Activated CD4-positive, alpha-beta T cell treated with anti-CD3 and anti-CD28 coated beads, Interleukin-2, amount 50 U/mL, for 16 hours (primary cell): ENCODE results near the gene CNTLN.

Experiments
- DNase-seq: peaks from one replicate; pipeline ENCODE4 v3.0.0-alpha.2; 2020

CNTLN gene, protein sequence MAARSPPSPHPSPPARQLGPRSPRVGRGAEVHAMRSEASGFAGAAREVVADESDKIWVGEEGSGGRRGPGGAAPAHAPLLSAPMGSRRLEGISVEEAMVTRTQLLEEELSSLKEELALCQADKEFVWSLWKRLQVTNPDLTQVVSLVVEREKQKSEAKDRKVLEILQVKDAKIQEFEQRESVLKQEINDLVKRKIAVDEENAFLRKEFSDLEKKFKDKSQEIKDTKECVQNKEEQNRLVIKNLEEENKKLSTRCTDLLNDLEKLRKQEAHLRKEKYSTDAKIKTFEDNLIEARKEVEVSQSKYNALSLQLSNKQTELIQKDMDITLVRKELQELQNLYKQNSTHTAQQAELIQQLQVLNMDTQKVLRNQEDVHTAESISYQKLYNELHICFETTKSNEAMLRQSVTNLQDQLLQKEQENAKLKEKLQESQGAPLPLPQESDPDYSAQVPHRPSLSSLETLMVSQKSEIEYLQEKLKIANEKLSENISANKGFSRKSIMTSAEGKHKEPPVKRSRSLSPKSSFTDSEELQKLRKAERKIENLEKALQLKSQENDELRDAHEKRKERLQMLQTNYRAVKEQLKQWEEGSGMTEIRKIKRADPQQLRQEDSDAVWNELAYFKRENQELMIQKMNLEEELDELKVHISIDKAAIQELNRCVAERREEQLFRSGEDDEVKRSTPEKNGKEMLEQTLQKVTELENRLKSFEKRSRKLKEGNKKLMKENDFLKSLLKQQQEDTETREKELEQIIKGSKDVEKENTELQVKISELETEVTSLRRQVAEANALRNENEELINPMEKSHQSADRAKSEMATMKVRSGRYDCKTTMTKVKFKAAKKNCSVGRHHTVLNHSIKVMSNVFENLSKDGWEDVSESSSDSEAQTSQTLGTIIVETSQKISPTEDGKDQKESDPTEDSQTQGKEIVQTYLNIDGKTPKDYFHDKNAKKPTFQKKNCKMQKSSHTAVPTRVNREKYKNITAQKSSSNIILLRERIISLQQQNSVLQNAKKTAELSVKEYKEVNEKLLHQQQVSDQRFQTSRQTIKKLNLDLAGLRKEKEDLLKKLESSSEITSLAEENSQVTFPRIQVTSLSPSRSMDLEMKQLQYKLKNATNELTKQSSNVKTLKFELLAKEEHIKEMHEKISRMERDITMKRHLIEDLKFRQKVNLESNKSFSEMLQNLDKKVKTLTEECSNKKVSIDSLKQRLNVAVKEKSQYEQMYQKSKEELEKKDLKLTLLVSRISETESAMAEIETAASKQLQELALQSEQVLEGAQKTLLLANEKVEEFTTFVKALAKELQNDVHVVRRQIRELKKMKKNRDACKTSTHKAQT (N-terminal part only)

DNA sequence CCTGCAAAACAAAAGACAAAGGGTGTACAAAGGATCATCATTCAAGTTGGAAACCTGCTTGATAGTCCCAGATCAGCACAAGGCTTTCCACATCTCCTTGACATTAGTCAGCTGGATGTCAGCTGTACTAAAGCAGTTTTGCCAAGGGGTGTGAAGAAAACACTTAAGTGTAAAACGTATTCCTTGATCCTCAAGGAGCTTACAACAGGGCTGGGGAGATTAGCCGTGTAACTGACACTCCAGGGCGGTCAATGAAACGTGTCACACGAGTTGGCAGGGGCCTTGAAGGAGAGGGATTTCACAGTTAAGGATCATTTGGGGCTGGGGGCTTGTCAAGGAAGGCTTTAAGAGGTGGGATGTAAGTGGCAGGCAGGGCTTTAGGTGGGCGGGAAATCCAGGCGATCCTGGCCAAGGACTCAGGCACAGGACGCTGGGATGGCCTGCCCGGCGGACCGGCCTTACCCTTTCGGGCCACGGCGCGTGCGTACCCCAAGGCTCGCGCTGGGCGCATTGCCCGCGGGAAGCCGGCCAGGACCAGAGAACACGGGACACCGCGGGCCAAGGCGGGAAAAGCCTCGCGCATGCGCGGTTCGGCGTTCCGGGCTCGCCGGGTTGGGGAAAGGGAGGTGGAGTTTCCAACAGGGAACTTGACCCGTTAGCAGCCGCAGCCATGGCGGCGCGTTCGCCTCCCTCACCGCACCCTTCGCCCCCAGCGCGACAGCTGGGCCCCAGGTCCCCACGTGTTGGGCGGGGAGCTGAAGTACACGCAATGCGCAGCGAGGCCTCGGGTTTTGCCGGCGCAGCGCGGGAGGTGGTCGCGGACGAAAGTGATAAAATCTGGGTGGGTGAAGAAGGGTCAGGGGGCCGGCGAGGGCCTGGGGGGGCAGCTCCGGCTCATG, at the start of gene CNTLN:
TSS of gene CNTLN (plus strand) at position 645 of the 899 bp plus-strand sequence. CDS start at position 671, 26 bp downstream.
- peak; percentile 55 for DNase-seq

DNA sequence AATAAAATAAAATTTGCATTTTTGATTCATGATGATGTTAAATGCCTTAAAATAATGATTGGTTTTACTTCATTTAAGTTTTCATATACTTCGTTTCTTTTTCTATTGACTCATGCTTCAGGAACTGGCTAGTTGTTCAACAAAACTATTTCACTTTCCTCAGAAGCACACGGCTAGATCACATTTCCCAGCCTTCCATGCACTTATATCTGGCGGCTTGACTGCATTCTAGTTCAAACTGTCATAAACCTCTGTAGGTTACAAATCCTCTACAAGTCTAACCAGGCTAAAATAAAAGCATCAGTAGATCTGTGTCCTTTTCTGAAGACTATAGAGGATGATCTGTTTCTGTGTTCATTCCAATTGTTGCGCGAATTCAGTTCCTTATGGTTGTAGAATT, 46.3 kb upstream of the CNTLN start:
- no peak for DNase-seq

DNA sequence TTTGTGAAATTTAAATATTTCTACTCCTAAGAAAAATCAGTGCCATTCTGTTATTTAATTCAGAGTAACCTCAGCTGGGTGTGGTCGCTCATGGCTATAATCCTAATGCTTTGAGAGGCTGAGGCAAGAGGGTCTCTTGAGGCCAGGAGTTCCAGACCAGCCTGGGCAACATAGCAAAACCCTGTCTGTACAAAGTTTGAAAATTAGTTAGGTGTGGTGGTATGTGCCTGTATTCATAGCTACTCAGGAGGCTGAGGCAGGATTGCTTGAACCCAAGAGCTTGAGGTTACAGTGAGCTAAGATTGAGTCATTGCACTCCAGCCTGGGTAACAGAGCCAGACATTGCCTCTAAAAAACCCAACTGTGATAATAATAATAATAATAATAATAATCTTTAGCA, 44.8 kb upstream of the CNTLN start:
- DNase-seq = no peak

DNA sequence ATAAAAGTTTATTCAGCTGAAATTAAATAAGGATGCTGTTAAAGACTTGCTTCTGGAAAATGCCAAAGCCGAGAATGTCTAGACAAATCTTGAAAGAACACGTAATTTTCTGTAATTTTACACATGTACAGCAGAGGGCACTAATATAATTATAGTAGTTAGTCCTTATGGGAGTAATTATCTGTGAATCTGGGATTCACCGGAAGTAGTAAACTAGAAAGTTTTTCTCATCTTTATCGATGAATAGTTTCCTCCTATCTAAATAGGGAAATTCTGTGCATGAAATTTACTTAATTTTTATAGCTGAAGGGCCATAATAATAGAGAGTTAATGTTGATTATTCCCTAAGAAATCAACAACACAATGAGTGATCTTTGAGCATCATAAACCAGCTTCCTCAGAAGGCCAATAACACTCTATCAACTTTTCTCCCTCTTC, 18.4 kb upstream of the CNTLN start:
- DNase-seq = peak; percentile 8

DNA sequence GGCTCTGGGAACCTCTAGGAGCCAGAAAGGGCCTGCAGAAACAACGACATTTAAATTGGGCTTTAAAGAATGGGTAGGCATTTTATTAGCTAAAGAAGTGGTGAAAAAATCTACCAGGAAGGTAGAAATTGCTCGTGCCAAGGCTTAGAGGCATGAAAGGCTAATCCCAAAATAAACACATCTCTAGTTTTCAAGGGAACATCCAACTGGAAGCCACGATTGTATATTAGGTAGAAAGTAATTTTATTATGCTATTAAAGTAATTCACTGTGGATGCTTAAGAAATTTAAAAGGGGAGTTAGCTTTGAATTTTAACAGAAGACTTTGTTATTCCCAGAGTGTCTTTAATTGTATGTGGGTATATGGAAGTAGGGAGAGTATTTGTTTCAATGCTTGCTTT, 17.5 kb upstream of the CNTLN start:
- no peak for DNase-seq

DNA sequence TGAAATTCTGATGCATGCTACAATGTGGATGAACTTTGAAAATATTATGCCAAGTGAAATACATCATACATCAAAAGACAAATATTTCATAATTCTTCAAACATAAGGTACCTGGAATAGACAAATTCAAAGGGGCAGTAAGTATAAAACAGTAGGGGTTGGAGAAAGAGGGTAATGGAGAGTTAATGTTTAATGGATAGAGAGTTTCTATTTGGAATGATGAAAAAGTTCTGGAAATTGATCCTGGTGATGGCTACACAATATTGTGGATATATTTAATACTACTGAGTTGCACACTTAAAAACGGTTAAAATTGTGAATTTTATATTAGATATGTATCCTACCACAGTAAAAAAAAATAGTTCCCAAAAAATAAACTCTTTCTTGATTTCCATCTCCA, 14.6 kb upstream of the CNTLN start:
- DNase-seq = no peak

DNA sequence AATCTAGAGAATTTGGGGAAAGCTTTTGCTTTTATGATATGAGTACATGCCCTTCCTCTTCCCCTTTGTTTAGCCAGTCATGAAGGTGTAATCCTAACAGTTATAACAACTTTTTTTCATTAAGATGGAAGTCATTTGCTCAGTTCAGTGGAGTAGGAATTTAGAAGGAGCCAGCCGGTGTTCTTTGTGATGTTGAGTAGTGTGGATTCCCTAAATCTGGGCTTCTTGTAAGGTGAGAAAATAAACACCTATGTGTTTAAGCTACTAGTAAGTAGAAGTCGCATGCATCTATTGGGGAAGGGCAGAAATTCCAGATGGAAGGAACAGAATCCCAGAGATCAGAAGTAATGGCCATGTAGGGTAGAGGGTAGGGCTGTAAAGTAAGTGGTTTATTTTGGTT, 13.6 kb upstream of the CNTLN start:
- DNase-seq = no peak

DNA sequence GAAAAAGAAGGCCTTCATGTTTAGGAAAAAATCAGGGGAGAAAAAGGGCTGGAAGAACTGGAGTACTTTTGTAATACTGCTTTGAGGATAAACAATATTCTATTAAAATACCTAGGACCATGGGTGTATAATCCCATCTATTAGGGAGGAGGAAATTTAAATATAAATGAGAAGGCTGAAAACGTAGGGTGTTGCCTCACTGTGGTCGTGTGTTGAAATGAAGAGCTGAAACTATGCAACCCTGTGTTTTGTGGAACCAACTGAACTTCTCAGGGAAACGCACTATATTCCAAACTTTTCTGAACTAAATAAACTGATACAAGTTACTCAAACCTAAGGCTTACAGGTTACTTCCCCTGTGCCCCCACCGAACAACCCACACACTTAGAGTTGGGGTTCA, 4.5 kb upstream of the CNTLN start:
- no peak for DNase-seq

DNA sequence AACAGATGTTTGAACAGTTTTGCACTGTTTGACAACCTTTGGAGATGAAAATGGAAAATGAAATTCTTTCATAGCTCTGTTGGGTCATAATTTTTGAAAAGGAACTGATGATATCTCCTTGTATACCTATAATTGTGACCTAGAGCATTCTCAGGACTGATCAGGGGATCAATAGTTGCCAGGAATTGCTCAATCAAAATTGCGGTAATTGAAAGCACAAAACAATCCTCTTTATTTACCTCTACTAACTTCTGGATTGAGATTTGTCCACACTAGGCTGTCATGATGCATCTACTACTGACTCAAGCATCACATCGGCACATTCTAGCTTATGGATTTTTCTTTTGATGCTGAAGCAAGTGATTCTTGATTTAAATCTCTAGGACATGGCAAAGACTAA, 4.1 kb upstream of the CNTLN start:
- DNase-seq = no peak

DNA sequence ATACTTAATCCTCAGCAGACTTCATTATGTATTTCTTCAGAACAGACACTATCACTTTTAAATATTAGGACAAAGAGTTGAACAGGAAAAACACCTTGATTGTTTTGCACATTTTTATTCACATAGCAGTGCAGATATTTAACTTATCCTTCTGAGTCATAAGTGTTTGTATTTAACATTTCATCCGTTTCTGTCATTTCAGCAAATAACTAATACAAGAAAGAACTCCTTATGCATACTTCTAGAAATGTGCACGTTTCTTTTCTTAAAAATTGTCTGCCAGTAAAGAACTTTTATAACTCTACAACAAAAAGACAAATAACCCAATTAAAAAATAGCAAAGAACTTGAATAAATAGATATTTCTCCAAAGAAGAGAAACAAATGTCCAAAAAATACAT, 3.3 kb upstream of the CNTLN start:
- DNase-seq = no peak

DNA sequence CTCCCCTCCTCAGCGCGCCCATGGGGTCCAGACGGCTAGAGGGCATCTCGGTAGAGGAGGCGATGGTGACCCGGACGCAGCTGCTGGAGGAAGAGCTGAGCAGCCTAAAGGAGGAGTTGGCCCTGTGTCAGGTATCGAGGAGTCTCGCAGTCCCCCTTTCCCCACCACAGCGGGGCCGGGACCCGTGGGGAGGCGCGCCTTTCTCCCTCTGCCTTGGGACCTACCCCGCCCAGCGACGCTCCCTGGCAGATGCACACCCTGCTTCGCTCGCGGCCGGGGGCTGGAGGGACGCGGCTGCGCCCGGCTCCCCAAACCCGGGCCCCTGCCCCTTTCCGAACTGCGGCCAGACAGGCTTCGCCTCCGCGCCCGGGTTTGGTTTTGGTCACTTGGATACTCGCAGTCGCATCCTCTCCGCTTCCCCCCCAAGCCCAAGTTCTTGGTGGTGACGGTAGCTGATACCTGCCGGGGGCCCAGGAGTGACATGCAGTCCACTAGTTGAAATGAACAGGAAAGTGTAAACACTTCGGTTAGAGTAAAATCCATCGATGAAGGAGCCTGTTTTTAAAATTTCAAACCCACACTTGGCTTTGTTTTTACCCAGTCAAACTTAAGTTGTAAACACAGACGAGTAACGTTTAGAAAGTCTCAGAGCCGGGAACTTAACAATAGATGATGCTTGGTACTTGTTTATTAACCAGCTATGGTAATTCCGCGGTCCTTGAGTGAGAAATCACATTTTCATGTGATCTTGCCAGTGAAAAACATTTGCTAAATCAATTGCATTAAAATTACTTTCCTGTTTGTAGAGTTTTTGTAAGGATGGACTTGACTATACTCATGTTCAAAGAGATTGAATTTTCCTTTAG, 688 bp downstream of the CNTLN start:
- DNase-seq = no peak

DNA sequence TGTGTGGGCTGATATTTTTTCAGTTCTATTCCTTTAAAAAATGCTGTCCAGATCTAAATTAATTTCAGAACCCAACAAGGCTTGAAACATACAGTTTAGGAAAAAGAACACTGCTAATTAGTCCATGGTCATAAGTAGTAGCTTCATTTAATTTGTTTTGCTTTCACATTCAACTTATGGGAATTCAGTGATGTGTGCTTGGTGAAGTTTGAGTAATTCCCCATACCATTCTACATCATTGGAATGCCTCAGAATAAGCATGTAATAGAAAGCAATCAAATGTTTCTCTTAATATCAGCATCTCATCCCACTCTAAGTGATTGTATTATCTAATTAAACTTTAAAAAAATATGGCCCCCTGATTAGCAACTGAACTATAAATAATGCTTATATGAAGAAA, 2.7 kb downstream of the CNTLN start:
- DNase-seq = no peak

DNA sequence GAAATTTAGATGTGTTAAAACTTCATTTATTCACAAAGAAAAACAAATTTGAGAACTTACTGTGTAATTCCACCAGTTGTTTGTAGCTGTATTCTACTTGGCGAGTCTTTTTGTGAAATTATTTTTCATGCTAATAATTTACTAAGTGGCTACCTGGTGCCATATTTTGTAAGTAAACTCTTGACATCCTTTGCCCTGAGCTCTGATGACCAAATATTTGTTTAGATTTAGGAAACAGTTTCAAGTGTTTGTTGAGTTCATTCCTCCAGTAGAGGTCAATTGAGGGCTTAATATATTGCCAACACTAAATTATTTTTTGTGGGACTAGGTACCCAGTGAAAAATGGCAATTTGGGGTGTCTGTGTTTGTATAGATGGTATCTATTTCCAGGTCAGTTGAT, 3.7 kb downstream of the CNTLN start:
- no peak for DNase-seq

DNA sequence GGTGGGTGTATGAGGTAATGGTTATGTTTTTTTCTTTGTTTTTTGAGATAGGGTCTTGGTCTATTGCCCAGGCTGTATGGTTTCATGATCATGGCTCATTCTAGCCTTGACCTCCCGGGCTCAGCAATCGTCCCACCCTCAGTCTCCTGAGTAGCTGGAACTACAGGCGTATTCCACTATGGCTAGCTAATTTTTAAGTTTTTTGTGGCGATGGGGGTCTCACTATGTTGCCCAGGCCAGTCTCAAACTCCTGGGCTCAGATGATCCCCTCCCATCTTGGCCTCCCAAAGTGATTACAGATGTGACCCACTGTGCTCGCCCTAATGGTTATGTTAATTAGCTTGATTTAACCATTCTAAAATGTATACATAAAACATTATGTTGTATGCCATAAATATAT, 5.6 kb downstream of the CNTLN start:
- no peak for DNase-seq

DNA sequence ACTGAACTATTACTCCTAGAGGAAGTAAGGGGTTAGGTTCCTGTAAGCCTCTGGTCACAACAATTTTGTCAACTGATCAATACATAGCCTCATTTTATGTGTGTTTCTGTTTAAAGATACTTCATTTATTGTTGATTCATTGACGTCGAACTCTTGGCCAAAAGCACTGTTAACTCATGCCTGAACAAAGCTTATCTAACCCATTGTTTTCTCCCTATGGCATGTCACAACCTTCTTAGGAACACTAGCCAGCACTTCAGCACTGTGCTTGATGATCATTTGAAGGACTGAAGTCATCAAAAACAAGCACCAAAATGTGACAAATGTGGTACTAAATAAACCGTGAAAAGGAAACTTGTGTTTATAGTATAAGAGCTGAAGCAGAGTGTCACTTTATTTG, 13.5 kb downstream of the CNTLN start:
- no peak for DNase-seq

DNA sequence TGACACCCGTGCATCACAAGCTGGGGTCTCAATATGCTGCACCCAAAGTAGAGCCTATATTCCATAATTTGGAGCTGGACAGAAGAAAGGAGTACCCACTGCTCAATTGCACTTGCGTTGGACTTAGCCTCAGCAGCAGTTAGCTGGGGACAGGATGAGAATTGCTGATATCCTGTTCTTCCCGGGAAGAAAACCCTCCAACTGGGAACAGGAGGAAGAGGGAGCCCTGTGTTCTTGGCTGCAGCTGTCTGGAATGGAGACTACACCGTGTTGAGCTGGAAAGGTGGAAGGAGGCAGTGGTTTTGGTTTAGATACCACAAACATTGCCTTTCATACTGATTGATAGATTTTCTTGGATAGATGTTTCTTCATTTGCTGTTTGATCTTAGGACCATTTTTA, 24.6 kb downstream of the CNTLN start:
- no peak for DNase-seq

DNA sequence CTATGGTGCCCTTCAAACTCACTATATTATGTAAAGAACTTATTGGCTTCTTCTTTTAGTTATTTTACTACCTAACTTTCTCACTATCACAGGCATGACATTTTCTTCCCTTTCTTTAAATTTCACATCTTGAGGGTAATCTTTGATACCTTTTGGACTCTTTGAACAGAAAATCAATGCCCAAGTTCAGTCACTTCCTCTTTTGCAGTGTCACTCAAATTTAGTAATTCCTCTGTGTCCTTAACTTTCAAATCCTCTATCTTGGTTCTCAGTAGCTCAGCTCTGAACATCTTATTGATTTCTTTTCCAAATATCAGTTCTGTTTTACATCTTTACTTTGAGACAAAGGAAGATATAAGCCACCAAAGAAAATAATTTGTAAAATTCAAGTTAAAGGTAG, 25.5 kb downstream of the CNTLN start:
- DNase-seq = no peak

DNA sequence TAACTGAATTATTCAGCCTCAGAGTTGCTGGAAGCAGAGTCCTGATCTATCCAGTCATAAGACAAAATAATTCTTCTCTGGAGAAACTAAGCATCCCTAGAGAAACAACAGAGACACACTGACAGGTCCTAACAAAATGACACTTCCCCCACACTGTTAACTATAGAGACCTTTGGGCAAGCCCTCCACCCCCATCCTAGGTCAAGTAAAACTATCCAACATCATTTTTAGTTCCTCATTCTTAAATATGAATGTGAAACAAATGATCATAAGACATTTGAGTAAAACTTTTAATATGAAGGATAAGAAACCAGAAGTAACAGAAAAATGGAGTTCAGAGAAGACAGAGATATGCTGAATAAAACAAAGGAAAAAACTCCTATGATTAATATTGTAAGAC, 30.9 kb downstream of the CNTLN start:
- no peak for DNase-seq

DNA sequence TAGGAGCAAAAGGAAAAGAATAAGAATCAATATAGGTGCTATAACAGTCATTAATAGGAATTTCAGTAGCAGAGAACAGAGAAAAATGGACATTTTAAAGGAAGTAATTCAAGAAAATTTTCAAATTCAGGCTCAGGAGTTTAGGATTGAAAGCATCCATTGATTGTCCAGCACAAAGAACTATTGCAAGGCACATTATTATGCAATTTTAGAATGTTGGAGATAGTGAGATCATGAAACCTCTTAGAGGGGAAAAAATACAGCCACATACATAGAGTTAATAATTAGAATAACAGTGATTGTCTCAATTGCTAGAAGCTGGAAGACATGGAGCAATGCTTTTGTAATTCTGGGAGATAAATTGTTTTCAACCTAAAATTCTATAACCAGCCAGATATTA, 31.5 kb downstream of the CNTLN start:
- DNase-seq = no peak

DNA sequence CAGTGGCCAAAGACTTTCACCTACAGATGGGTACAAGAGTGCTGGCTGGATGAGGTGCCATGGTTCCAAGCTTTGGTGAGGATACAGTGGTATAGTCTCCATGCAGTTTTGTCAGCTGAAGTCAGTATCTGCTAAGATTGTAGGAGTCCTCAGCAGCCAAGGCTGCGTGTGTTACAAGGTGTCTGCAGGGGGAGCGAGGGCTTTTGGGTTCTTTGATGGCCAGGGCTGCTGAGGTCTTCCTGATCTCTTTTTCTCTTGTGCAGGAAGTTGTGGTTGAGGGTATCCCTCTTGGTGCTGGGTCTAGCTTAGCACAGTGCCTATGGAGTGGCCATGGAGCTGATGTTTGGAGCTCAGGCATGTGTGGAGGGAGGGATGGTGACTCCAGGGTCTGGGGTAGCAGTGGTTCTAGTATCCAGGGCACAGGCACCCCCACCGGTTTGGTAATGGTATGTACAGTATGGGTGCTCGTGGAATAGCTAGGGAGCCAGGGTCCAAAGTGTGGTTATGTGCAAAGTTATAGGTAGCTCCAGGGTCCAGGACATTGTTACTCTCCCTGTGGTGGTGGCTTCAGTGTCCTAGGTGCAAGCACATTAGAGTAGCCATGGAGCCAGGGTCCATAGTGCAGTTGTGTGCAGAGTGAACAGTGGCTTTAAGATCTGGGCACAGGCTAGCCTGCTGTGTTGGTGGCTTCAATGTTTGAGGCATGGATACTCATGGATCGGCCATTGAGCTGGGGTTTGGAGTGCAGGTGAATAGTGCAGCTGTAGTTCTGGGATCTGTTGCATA, 36.7 kb downstream of the CNTLN start:
- DNase-seq = no peak
